SH-SY5Y (cell line): Measurements from ENCODE around the gene PDE6G.

Experiments used
- GATA2 ChIP-seq: IDR thresholded peaks from 2 replicates; pipeline ENCODE4 v1.6.1; 2011; ENCODE audit warnings: mild to moderate bottlenecking, low read depth, low read length
- GATA3 ChIP-seq: IDR thresholded peaks from 2 replicates; pipeline ENCODE4 v1.6.1; 2011; ENCODE audit warnings: low read depth, mild to moderate bottlenecking, low read length, moderate library complexity

DNA sequence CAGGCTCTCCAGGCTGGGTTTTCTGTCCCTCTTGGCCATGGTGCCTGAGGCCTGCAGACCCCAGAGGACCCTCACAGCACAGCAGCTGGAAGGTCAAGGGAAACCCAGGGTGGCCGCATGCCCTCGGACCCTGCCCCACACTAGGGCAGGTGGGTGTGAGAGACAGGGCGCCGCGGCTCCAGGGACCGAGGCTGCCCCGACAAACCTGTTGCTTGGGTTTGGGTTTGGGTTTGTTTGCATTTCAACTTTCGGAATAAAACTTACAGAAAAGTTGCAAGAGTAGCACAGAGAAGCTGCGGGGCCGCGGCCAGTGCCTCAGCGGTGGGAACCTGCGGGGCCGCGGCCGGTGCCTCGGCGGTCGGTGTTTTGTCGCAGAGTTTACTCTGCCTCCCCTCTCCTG is 35.3 kb upstream of the PDE6G start:
- TF ChIP-seq GATA2 = no peak
- TF ChIP-seq GATA3 = no peak
